ENCODE measurements around the gene ENPP3. TPM values are rescaled to one million over a fixed set of nuclear protein-coding genes. Genes with fewer than 3 reads are reported as not detected.

The ENPP3 gene
- total RNA-seq, 2 experiments from 2014 or later: 1.3 to 2.3 TPM

DNA sequence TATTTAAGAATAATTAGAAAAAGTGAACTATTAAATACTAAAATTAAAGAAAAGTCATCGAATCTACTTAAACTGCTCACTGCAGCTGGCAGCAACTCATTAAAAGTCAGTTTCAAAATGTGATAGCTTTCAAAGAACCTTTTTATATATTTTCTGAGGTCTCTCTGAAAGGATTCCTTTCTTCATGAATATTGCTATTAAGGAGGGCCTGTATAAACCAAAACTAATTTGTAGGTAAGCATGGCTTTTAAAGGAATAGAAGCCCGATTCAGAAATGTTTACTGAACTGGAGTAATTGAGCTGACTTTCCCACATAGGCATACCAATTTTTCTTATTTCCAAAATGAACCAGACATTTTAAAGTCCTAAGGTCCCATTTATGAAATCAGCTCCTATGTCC lies 129.5 kb downstream of the ENPP3 start:
- CTCF ChIA-PET (ENCODE audit: unreplicated experiment): no interaction called here
- no TSS peak for BruUV-seq (replicated peaks)

GRCh38 chr6:131768964-131769363 lies 131.9 kb downstream of the ENPP3 start:
- H2AFZ ChIP-seq (ENCODE audit: low read length): no peak overlapping the region
- intact Hi-C loops (cut with micrococcal nuclease; ENCODE audit: unreplicated experiment): no loop called here

More for the DNA sequence above, 129.5 kb downstream of the ENPP3 start:
- H3K4me2 ChIP-seq (ENCODE audit: low read length): no peak overlapping the region
- intact Hi-C loops (cut with micrococcal nuclease; ENCODE audit: unreplicated experiment): no loop called here
- H3K27ac ChIP-seq (ENCODE audit: low read depth, low read length, poor library complexity, severe bottlenecking): no peak overlapping the region
- TF ChIP-seq EZH2phosphoT487 (IDR thresholded peaks at IDR 0.05; ENCODE audit: borderline replicate concordance, low read depth, low read length): no peak
- TF ChIP-seq, protein P1, sequence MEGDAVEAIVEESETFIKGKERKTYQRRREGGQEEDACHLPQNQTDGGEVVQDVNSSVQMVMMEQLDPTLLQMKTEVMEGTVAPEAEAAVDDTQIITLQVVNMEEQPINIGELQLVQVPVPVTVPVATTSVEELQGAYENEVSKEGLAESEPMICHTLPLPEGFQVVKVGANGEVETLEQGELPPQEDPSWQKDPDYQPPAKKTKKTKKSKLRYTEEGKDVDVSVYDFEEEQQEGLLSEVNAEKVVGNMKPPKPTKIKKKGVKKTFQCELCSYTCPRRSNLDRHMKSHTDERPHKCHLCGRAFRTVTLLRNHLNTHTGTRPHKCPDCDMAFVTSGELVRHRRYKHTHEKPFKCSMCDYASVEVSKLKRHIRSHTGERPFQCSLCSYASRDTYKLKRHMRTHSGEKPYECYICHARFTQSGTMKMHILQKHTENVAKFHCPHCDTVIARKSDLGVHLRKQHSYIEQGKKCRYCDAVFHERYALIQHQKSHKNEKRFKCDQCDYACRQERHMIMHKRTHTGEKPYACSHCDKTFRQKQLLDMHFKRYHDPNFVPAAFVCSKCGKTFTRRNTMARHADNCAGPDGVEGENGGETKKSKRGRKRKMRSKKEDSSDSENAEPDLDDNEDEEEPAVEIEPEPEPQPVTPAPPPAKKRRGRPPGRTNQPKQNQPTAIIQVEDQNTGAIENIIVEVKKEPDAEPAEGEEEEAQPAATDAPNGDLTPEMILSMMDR (conservative IDR thresholded peaks at IDR 0.05; ENCODE audit: low read length): no peak
- no peaks in the 10 kb centered on the region for H3K4me1 ChIP-seq (ENCODE audit: insufficient read depth, low read length, poor library complexity, severe bottlenecking)
- no peaks in the 10 kb centered on the region for H3K79me2 ChIP-seq (ENCODE audit: insufficient read depth, low read depth, low read length)
- no peaks in the 10 kb centered on the region for H3K9me2 ChIP-seq (ENCODE audit: insufficient read depth, low read length)
- H3K36me3 ChIP-seq (ENCODE audit: insufficient read depth, low read length): no peaks in the 10 kb centered on the region
- no peaks in the 10 kb centered on the region for H3K9me3 ChIP-seq (ENCODE audit: low read length)
- H2AFZ ChIP-seq (ENCODE audit: low read length): no peak overlapping the region
- POLR2A ChIA-PET: interaction anchor here (0.5 kb wide), 1 partner anchor 1596 kb away, joined by 3 read pairs; no protein-coding TSS in a partner anchor
- DNase-seq (ENCODE audit: low spot score): no peak
- H3K4me3 ChIP-seq (ENCODE audit: low read depth, low read length, poor library complexity, severe bottlenecking): no peak overlapping the region
- no peaks in the 10 kb centered on the region for H4K20me1 ChIP-seq (ENCODE audit: insufficient read depth, low read length)

More at GRCh38 chr6:131768964-131769363, 131.9 kb downstream of the ENPP3 start:
- H3K79me2 ChIP-seq (ENCODE audit: insufficient read depth, low read depth, low read length): no peaks in the 10 kb centered on the region
- H3K9me2 ChIP-seq (ENCODE audit: insufficient read depth, low read length): no peaks in the 10 kb centered on the region
- no peak for DNase-seq (ENCODE audit: low spot score)
- no peaks in the 10 kb centered on the region for H3K4me1 ChIP-seq (ENCODE audit: insufficient read depth, low read length, poor library complexity, severe bottlenecking)
- H3K4me2 ChIP-seq (ENCODE audit: low read length): no peak overlapping the region
- POLR2A ChIA-PET: no interaction called here
- TF ChIP-seq, protein P1 (conservative IDR thresholded peaks at IDR 0.05; ENCODE audit: low read length): no peak
- TF ChIP-seq EZH2phosphoT487 (IDR thresholded peaks at IDR 0.05; ENCODE audit: borderline replicate concordance, low read depth, low read length): no peak
- H3K36me3 ChIP-seq (ENCODE audit: insufficient read depth, low read length): no peaks in the 10 kb centered on the region
- H4K20me1 ChIP-seq (ENCODE audit: insufficient read depth, low read length): no peaks in the 10 kb centered on the region
- CTCF ChIA-PET (ENCODE audit: unreplicated experiment): no interaction called here
- H3K27ac ChIP-seq (ENCODE audit: low read depth, low read length, poor library complexity, severe bottlenecking): no peak overlapping the region
- no peaks in the 10 kb centered on the region for H3K9me3 ChIP-seq (ENCODE audit: low read length)
- H3K4me3 ChIP-seq (ENCODE audit: low read depth, low read length, poor library complexity, severe bottlenecking): no peak overlapping the region
- BruUV-seq (replicated peaks): no TSS peak

All from OCI-LY7 (cell line).